GM18867 (cell line): Measurements from ENCODE around the gene LGALS9C.
"Not testable (repeated sequence)": the region's sequence is repeated elsewhere in the genome, so short reads cannot be mapped to it uniquely, and the experiment has no call there.

Source experiments
- ATAC-seq: cut with Tn5 transposase; IDR thresholded peaks from one replicate; pipeline ENCODE4 v1.9.1; 2021; ENCODE audit warnings: mild to moderate bottlenecking, moderate library complexity; ENCODE audit not compliant: unreplicated experiment

Gene LGALS9C

DNA sequence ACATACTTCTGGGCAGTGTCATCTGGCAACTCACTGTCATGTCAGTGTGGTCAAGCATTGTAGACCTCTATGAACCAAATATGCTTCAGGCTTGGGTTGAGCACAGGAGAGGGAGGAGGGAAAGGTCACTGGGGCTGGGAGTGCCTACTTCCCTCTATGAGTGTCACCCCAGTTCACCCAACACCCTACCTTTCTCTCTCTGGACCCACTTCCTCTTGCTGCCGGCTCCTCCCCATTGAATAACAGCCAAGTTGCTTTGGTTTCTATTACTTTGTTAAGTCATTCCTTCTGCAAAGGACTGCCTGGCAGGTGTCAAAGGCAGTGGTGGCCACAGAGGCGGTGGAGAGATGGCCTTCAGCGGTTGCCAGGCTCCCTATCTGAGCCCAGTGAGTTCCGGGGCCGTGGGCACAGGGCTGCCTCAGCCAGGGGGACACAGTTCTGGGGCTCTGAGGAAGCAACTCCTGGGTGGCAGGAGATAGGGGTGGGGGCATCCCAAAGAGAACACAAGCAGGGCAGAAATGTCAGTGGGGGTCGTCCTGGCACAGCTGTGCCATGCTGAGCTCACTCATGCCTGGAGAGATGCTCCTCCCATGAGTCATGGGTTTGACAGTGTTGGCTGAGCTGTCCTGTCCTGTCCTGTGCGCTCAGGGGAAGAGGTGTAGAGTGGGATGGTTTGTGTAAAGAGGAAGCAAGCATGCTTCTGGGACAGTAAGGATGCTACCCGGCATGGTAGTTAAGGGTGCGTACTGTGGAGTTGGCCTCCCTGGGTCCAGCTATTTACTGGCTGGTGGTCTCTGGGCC is at the start of gene LGALS9C:
Gene LGALS9C, plus strand, starts transcription at position 282 of the 801 bp plus-strand sequence. Its CDS starts 66 bp downstream, at position 348.
- peak; percentile 84 for ATAC-seq

- ATAC-seq, result not testable (repeated sequence)
Observed at GRCh38 chr17:18432206-18432605, 44.4 kb upstream of the LGALS9C start.

DNA sequence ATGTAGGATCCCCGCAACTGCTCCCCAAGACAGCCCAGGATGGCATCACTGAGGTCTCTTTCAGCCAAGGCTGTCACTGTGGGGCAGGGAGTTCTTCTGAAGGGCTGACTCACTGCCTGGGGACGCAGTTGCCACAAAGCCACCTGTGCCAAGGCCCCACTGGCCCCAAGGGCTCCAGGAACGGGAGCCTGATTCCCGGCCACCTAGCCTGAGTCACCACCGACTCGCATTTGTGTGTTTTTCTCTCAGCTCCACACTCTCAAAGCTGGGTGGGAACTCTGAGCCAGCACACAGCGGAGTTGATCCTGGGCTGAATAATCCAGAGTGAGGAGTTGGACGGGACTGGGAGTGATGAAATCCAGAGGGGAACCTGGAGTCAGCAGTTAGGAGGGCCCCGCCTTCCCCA is 37.1 kb upstream of the LGALS9C start:
- ATAC-seq, result not testable (repeated sequence)

- not testable (repeated sequence) for ATAC-seq
Observed at GRCh38 chr17:18442093-18442492, 34.5 kb upstream of the LGALS9C start.

DNA sequence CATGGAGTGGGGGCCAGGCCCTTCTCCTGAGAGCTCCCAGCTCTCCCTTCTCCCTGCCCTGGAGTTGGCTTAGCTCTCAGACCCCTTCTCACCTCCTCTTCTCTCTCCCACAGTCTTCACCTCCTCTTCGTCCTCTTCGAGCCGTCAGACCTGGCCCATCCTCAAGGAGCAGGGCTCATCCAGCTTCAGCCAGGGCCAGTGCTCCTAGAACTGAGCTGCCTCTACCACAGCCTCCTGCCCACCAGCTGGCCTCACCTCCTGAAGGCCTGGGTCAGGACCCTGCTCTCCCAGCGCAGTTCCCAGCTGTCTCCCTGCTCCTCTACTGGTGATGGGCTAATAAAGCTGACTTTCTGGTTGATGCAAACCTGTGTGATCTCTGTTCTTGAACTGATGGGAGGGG is 34.1 kb upstream of the LGALS9C start:
- ATAC-seq, result not testable (repeated sequence)

GRCh38 chr17:18447476-18448205 is 28.9 kb upstream of the LGALS9C start:
- not testable (repeated sequence) for ATAC-seq

DNA sequence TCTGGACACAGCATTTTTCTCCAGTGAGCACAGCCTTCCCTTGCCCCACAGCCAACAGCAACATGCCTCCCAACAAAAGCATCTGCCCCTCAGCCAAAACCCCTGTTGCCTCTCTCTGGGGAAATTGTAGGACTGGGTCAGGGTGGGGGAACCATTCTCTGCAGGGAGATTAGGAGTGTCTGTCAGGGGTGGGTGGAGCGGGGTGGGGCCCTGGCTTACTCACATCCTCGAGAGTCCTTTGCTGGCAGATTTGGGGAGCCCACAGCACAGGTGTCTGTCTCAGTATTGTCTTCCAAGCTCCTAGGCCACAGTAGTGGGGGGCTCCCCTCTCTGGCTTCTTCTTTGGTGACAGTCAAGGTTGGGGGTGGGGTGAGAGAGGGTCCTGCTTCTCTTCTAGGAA is 28.3 kb upstream of the LGALS9C start:
- not testable (repeated sequence) for ATAC-seq

GRCh38 chr17:18449833-18450232 is 26.8 kb upstream of the LGALS9C start:
- ATAC-seq, result not testable (repeated sequence)

DNA sequence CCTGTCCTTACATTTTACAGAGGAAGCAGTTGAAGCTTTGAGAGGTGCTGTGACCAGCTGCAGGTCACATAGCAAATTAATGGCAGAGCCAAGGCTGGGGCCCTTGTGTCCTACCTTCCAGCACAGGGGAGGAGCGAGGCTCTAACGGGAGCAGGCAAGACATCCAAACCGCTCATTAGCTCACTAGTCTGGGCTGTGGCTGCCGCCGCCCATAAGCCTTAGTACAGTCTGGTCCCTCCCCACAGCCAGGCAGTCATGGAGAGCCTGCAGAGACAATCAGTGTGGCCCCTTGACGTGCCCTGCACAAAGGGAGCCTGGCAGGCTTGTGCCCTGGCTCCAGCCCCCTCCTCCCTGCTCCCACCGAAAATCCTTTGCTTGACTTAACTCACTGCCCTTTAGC is 25.6 kb upstream of the LGALS9C start:
- ATAC-seq, result not testable (repeated sequence)

DNA sequence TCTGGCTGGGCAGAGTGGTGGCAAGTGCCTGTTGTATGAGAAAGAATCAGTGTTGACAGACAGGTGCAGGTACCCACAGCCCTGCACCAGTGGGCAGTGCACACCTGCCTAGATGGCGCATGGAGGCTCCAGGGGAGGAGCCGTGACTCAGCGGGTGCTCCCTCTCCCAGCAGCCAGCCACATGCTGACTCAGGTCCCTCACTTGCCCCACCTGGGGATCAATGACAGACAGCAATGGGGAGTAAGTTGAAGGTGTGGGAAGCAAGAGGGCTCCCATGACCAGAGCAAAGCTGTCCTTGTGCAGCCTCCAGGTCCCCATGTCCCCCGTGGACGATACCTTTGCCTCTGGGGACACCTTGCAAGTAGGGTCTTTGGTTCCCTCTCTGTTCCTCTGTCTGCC is 24.6 kb upstream of the LGALS9C start:
- not testable (repeated sequence) for ATAC-seq

- ATAC-seq, result not testable (repeated sequence)
Observed at GRCh38 chr17:18459035-18459434, 17.6 kb upstream of the LGALS9C start.

GRCh38 chr17:18463831-18464502 is 12.6 kb upstream of the LGALS9C start:
- not testable (repeated sequence) for ATAC-seq

- ATAC-seq, result not testable (repeated sequence)
Observed at GRCh38 chr17:18466250-18466983, 10.2 kb upstream of the LGALS9C start.

DNA sequence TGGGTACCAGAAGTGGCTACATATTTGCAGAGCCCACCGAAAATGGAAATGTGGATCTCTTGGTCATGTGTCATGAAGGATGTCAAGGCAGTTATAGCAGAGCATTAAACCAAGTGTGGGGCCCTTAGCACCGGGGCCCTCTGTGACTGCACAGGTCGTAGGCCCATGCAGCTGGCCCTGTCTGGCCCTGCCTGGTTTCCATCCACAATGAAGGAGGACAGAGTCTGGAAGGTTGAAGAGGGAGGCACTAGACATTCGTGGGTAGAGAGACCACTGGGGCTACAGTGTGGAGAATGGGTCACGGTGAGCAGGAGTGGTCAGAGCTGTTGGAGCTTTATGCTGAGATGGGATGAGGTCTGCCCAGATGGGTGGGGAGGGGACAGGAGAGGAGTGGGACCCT is 9.6 kb upstream of the LGALS9C start:
- ATAC-seq, result not testable (repeated sequence)

DNA sequence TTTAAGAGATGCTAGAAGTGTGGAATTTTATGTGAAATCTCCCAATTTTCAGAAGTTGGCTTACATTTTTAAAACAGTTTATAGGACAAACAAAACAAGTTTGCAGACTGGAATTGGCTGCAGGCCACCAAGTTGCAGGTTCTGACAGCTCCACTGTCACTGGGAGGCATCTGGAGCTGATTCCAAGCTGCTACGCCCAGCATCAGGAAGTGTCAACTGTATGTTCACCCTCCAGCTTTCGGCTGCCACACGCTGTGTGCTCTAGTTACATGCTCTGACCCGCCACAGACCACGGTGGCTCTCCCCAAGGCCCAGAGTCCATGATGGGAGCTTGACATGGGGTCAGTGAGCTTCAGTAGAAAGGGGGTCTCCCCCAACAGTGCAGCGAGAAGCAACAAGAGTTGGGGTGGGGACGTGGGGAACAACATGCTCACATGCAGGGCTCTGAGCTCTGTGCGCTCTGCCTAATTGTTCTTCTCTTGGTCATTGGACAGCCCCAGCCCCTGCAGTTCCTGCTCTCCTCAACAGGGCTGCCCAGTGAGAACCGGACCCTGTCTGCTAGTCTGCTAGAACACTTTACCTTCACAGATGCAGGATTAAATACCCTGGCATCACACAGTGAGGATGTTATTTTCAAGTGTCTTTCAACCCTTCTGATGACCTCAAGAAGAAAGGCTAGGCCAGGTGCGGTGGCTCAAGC is 8.0 kb upstream of the LGALS9C start:
- ATAC-seq, result not testable (repeated sequence)

DNA sequence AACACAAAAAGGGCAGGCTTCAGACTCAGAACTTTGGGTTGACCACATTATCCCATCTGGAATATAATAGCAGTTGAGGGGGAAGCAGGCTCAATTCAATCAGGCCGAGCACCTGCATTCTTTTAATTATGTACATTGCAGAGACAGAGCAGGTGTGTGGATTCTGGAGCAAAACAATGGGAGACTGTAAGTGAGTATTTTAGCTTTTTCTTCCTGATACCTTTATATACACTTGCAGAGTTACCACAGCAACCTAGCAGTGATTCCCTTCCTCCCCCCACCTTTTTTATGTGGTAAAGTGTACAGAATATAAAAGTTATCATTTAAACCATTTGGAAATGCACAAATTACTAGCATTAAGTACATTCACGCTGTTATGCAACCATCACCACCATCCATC is 6.8 kb upstream of the LGALS9C start:
- not testable (repeated sequence) for ATAC-seq

DNA sequence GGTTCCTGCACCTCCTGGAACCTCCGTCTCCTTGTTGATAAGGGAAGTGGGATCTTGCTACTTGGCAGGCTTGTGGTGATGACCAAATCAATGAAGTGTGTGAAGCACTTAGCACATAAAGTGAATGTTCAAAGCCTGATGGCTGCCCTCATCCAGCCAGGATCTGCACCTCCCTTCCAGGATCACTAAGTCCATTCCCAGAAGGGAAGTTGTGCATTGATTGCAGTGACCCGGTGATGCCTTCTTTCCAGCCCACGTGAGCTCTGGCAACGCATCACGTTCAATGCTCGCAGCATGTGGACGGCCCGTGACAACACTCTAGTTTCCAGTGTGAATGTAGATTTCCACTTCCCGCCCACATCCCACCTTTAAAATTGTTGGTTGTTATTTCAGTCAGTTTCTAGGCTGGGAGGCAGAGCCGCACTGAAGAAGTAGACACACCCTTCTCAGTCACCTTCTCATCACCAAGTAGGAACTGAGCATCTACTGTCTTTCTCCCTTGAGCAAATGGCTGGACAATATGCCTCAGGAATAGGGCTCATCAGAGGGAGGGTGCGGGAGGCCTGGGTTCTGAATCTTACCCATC is 6.2 kb upstream of the LGALS9C start:
- not testable (repeated sequence) for ATAC-seq

DNA sequence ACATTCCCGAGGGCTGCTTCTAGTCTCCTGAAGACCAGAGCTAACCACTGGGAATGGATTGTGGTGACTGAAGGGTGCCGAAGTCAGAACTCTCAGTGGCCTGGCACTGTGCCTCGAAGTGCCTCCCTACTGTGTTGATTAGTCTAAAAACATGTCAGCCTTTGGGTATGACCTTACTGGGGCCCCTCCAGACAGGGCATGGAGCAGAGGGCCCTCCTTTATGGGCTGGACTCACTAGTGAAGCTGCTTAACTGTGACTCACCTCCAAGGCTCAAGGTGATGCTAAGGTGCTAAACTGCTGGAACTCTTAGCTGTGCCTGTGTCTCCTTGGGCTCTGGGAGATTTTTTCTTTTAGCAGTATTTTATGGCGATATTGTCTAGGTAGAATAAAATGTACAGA is 2.6 kb upstream of the LGALS9C start:
- ATAC-seq, result not testable (repeated sequence)

- ATAC-seq, result peak; percentile 51
Observed at GRCh38 chr17:18474754-18475153, 1.8 kb upstream of the LGALS9C start.

- not testable (repeated sequence) for ATAC-seq
Observed at GRCh38 chr17:18477367-18477766, 778 bp downstream of the LGALS9C start.
